ENCODE data around the gene PLSCR3. TPM values are rescaled to one million over a fixed set of nuclear protein-coding genes. Genes with fewer than 3 reads are reported as not detected.

The PLSCR3 gene
- total and polyA plus RNA-seq, 5 donors from 2014 or later: 113 to 174 (median 151) TPM

DNA sequence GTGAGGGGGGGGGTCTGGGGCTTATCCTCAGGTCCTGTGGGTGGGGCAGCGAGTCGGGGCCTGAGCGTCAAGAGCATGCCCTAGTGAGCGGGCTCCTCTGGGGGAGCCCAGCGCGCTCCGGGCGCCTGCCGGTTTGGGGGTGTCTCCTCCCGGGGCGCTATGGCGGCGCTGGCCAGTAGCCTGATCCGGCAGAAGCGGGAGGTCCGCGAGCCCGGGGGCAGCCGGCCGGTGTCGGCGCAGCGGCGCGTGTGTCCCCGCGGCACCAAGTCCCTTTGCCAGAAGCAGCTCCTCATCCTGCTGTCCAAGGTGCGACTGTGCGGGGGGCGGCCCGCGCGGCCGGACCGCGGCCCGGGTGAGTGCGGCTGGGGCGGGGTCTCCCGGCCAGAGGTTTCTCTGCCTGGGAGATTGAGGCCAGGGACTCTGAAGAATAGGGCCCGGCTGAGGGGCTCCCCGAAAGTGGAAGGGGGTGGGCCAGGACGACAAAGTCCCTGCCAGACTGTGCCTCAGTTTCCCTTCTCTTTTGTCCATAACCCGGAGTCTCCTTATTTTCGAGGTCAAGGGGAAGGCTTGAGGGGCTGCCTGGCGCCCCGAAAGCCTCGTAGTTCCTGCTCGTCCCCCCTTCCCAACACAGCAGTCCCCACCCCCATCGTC is 45.3 kb upstream of the PLSCR3 start, which contains the start of gene FGF11:
Gene FGF11 (plus strand): TSS at position 51 of the 651 bp plus-strand sequence. CDS start 109 bp downstream, at position 160.
- Mint-ChIP-seq H3K9me3 (peaks cover 0 to 2% (median 0%) of the 10 kb centered on the region in 7 donors), H3K36me3 (peaks cover 14% of the 10 kb centered on the region), H3K27me3 (peaks cover 71% of the 10 kb centered on the region), H3K4me3 (peak within 1 kb of the TSS; percentile 74 to 95 (median 83)), H3K27ac (peak within 1 kb of the TSS in 2 of 3 donors; percentile 40 to 62), H3K4me1 (peaks cover 5 to 60% (median 31%) of the 10 kb centered on the region in 4 donors)
- H3K4me3 ChIP-seq (ENCODE audit: low read depth, low read length): no peak within 1 kb of the TSS
- peaks cover 56% of the 10 kb centered on the region for H3K4me1 ChIP-seq (ENCODE audit: control insufficient read depth, insufficient read depth, low read length, poor library complexity, severe bottlenecking)
- no peak within 1 kb of the TSS for H3K27ac ChIP-seq (ENCODE audit: insufficient read depth, low read length, poor library complexity, severe bottlenecking)
- no peaks in the 10 kb centered on the region for H3K36me3 ChIP-seq (ENCODE audit: control insufficient read depth, insufficient read depth, low read length)
- no peaks in the 10 kb centered on the region for H3K9me3 ChIP-seq (ENCODE audit: control insufficient read depth in 2 of 2, low read length in 2 of 2)
- ATAC-seq (ENCODE audit: low read depth in 2 of 2) (no peak), DNase-seq (no peak)
- H3K27me3 ChIP-seq (ENCODE audit: control insufficient read depth, insufficient read depth, low read length): peaks cover 28% of the 10 kb centered on the region

DNA sequence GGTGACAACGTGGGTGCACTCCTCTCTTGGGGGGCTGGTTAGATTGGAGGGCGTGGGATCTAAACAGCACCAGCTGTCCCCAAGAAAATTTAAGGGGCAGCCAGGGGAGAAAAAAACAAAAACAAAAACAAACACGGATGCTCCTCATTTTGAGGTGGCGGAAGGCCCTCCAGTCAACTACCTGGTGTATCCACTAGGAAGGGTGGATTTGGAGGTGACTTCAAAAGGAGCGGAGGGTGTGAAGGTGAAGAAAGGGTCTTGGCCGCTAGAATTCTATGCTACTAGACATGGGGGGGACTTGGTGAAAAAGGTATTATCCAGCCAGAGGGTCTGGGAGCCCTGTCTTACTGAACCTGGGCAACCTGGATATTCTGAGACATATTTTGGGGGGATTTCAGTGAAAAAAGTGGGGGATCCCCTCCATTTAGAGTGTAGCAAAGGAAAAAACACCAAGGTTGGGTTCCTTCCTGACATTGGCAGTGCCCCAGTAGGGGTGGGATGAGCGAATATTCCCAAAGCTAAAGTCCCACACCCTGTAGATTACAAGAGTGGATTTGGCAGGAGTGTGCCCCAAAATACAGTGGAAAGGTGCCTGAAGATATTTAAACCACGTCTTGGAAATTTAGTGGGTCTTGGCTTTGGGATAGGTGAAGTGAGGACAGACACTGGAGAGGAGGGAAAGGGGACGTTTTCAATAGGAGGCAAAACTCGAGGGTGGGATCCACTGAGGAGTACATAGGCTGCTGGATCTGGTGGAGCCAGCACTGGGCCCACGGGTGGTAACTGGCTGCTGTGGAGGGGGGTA is 44.5 kb upstream of the PLSCR3 start:
- Histone ChIP-seq H3K9me3 (ENCODE audit: control insufficient read depth in 2 of 2, low read length in 2 of 2) (no peaks in the 10 kb centered on the region), H3K36me3 (ENCODE audit: control insufficient read depth, insufficient read depth, low read length) (no peaks in the 10 kb centered on the region), H3K4me1 (ENCODE audit: control insufficient read depth, insufficient read depth, low read length, poor library complexity, severe bottlenecking) (peaks cover 56% of the 10 kb centered on the region), H3K27me3 (ENCODE audit: control insufficient read depth, insufficient read depth, low read length) (peaks cover 23% of the 10 kb centered on the region), H3K4me3 (ENCODE audit: low read depth, low read length) (no peak overlapping the region), H3K27ac (ENCODE audit: insufficient read depth, low read length, poor library complexity, severe bottlenecking) (no peak overlapping the region)
- DNase-seq (no peak), ATAC-seq (ENCODE audit: low read depth in 2 of 2) (no peak)
- Mint-ChIP-seq H3K27me3 (peaks cover 64% of the 10 kb centered on the region), H3K27ac (peak overlapping the region in 2 of 3 donors; percentile 40 to 62), H3K4me3 (peak overlapping the region; percentile 62 to 87 (median 78)), H3K9me3 (peaks cover 0 to 2% (median 0%) of the 10 kb centered on the region in 7 donors), H3K4me1 (peaks cover 5 to 56% (median 31%) of the 10 kb centered on the region in 4 donors), H3K36me3 (peaks cover 14% of the 10 kb centered on the region)

DNA sequence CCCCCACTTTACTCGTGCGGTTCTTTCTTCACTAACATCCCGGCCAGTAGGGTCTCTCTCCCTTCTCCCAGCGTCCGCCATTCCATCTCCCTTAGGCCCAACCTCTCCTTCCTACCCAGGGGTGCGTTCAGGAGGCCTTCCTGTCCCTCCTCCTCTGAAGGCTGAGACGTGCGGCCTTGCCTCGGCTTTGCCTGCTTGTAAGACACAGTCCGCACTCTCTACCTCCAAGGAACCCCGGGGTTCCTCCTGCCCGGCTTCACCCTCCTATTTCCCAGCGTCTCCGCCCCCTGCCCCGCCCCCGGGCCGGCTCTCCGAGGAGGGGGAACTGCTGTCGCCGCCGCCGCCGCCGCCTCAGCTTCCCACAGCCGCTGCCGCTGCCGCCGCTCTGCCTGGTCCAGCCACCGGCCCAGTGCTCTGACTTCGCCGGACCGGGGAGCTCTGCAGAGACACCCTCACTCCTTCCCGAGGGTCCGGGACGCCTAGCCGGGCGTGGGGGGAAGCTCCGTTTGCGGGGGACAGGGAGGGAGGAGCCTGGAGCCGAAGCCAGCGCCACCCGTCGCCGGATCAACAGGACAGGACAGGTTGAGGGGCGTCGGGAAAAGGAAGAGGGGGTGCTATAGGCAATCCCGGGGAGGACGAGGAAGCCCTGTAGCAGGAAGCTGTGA is 43.8 kb upstream of the PLSCR3 start:
- H3K4me1 ChIP-seq (ENCODE audit: control insufficient read depth, insufficient read depth, low read length, poor library complexity, severe bottlenecking): peaks cover 56% of the 10 kb centered on the region
- Mint-ChIP-seq H3K36me3 (peaks cover 14% of the 10 kb centered on the region), H3K27ac (peak overlapping the region in 2 of 3 donors; percentile 62 to 90), H3K27me3 (peaks cover 56% of the 10 kb centered on the region), H3K4me1 (peaks cover 5 to 56% (median 31%) of the 10 kb centered on the region in 4 donors), H3K9me3 (peaks cover 0 to 2% (median 0%) of the 10 kb centered on the region in 7 donors), H3K4me3 (peak overlapping the region; percentile 62 to 89 (median 78))
- no peak overlapping the region for H3K27ac ChIP-seq (ENCODE audit: insufficient read depth, low read length, poor library complexity, severe bottlenecking)
- H3K27me3 ChIP-seq (ENCODE audit: control insufficient read depth, insufficient read depth, low read length): peaks cover 23% of the 10 kb centered on the region
- no peak for ATAC-seq (ENCODE audit: low read depth in 2 of 2)
- peak in 2 of 3 donors; percentile 31 to 39 for DNase-seq
- no peak overlapping the region for H3K4me3 ChIP-seq (ENCODE audit: low read depth, low read length)
- H3K36me3 ChIP-seq (ENCODE audit: control insufficient read depth, insufficient read depth, low read length): no peaks in the 10 kb centered on the region
- no peaks in the 10 kb centered on the region for H3K9me3 ChIP-seq (ENCODE audit: control insufficient read depth in 2 of 2, low read length in 2 of 2)

DNA sequence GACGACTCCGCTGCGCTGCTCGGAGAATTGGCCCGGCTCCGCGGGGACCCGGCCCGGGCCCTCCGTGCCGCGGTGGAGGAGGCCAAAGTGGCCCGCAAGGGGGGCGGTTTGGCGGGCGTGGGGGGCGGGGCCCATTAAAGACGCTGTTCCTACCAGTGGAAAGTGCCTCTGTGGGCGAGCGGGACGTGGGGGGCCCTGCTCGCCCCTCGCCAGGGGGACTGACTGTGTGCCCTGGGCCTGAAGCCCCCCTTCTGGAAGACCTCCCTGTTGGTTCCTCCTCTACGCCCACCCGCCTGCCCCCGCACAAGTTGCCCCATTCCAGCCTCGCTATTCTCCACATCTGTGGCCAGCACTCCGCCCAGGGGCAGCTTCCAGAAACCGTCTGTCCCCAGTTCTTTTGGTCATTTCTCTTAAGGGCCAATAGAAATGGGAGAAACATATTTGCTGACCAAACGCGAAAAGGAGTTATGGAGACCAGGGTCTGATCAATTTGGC is 43.1 kb upstream of the PLSCR3 start:
- ATAC-seq (ENCODE audit: low read depth in 2 of 2) (no peak), DNase-seq (no peak)
- Mint-ChIP-seq H3K4me1 (peaks cover 5 to 56% (median 31%) of the 10 kb centered on the region in 4 donors), H3K27ac (peak overlapping the region in 2 of 3 donors; percentile 65 to 90), H3K9me3 (peaks cover 0 to 1% (median 0%) of the 10 kb centered on the region in 7 donors), H3K27me3 (peaks cover 49% of the 10 kb centered on the region), H3K4me3 (peak overlapping the region in 3 of 4 donors; percentile 40 to 96 (median 72)), H3K36me3 (peaks cover 14% of the 10 kb centered on the region)
- Histone ChIP-seq H3K9me3 (ENCODE audit: control insufficient read depth in 2 of 2, low read length in 2 of 2) (no peaks in the 10 kb centered on the region), H3K4me3 (ENCODE audit: low read depth, low read length) (no peak overlapping the region), H3K4me1 (ENCODE audit: control insufficient read depth, insufficient read depth, low read length, poor library complexity, severe bottlenecking) (peaks cover 56% of the 10 kb centered on the region), H3K27ac (ENCODE audit: insufficient read depth, low read length, poor library complexity, severe bottlenecking) (peak overlapping the region; percentile 93), H3K36me3 (ENCODE audit: control insufficient read depth, insufficient read depth, low read length) (no peaks in the 10 kb centered on the region), H3K27me3 (ENCODE audit: control insufficient read depth, insufficient read depth, low read length) (peaks cover 20% of the 10 kb centered on the region)

DNA sequence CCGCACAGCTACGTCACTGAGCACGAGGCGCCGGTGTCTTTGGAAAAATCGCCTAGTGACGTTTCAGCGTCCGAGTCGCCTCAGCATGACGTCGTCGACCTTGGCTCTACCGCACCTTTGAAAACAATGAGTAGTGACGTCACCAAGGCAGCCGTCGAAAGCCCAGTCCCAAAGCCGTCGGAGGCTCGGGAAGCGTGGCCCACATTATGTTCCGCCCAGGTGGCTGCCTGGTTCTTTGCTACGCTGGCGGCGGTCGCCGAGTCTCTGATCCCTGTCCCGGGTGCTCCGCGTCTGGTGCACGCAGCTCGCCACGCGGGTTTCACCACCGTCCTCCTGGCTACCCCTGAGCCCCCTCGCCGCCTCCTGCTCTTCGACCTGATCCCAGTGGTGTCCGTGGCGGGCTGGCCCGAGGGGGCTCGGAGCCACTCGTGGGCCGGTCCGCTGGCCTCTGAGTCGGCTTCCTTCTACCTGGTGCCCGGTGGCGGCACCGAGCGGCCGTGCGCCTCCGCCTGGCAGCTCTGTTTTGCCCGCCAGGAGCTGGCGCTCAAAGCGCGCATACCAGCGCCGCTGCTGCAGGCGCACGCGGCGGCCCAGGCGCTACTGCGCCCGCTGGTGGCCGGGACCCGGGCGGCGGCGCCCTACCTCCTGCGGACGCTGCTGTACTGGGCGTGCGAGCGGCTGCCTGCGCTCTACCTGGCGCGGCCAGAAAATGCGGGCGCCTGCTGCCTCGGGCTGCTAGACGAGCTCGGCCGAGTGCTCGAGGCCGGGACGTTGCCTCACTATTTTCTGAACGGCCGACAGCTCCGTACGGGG is 42.4 kb upstream of the PLSCR3 start:
- ATAC-seq (ENCODE audit: low read depth in 2 of 2) (peak; percentile 68 to 72), DNase-seq (peak; percentile 65 to 88 (median 85))
- peak overlapping the region; percentile 82 to 98 (median 97) for H3K27ac Mint-ChIP-seq
- Histone ChIP-seq H3K9me3 (ENCODE audit: control insufficient read depth in 2 of 2, low read length in 2 of 2) (no peaks in the 10 kb centered on the region), H3K4me1 (ENCODE audit: control insufficient read depth, insufficient read depth, low read length, poor library complexity, severe bottlenecking) (peaks cover 56% of the 10 kb centered on the region), H3K4me3 (ENCODE audit: low read depth, low read length) (peak overlapping the region; percentile 70), H3K27me3 (ENCODE audit: control insufficient read depth, insufficient read depth, low read length) (peaks cover 16% of the 10 kb centered on the region), H3K36me3 (ENCODE audit: control insufficient read depth, insufficient read depth, low read length) (no peaks in the 10 kb centered on the region), H3K27ac (ENCODE audit: insufficient read depth, low read length, poor library complexity, severe bottlenecking) (peak overlapping the region; percentile 93)
- H3K27me3 Mint-ChIP-seq: peaks cover 43% of the 10 kb centered on the region
- H3K4me1 Mint-ChIP-seq: peaks cover 5 to 55% (median 31%) of the 10 kb centered on the region in 4 donors
- no peaks in the 10 kb centered on the region for H3K9me3 Mint-ChIP-seq
- H3K4me3 Mint-ChIP-seq: peak overlapping the region; percentile 93 to 96 (median 95)
- H3K36me3 Mint-ChIP-seq: peaks cover 12% of the 10 kb centered on the region

GRCh38 chr17:7435676-7436555 is 41.6 kb upstream of the PLSCR3 start:
- Histone ChIP-seq H3K36me3 (ENCODE audit: control insufficient read depth, insufficient read depth, low read length) (no peaks in the 10 kb centered on the region), H3K27me3 (ENCODE audit: control insufficient read depth, insufficient read depth, low read length) (peaks cover 7% of the 10 kb centered on the region), H3K27ac (ENCODE audit: insufficient read depth, low read length, poor library complexity, severe bottlenecking) (peak overlapping the region; percentile 93), H3K4me1 (ENCODE audit: control insufficient read depth, insufficient read depth, low read length, poor library complexity, severe bottlenecking) (peaks cover 54% of the 10 kb centered on the region), H3K4me3 (ENCODE audit: low read depth, low read length) (peak overlapping the region; percentile 90), H3K9me3 (ENCODE audit: control insufficient read depth in 2 of 2, low read length in 2 of 2) (no peaks in the 10 kb centered on the region)
- ATAC-seq (ENCODE audit: low read depth in 2 of 2): peak; percentile 22 to 23
- H3K36me3 Mint-ChIP-seq: peaks cover 10% of the 10 kb centered on the region
- peaks cover 34% of the 10 kb centered on the region for H3K27me3 Mint-ChIP-seq
- peak in 2 of 3 donors; percentile 48 to 81 for DNase-seq
- peak overlapping the region; percentile 92 to 98 (median 97) for H3K27ac Mint-ChIP-seq
- H3K4me3 Mint-ChIP-seq: peak overlapping the region; percentile 93 to 96 (median 95)
- peaks cover 5 to 51% (median 31%) of the 10 kb centered on the region in 4 donors for H3K4me1 Mint-ChIP-seq
- H3K9me3 Mint-ChIP-seq: no peaks in the 10 kb centered on the region
